Limb (tissue), 2 donors: ENCODE data around the gene SSBP1.
A peak's percentile ranks its signal among the peaks of the same experiment; 100 is the strongest.
"Not testable (repeated sequence)": the region's sequence is repeated elsewhere in the genome, so short reads cannot be mapped to it uniquely, and the experiment has no call there.

ENCODE experiments used
- DNase-seq, 2 donors: peaks; one replicate each; pipeline ENCODE4 v3.0.0-alpha.2; 2016; ENCODE audit errors: extremely low spot score in 2 of 2

The SSBP1 gene

GRCh38 chr7:141737836-141738591, at the start of gene SSBP1:
Gene SSBP1 (plus strand): TSS chr7:141738358. CDS start chr7:141739167, 809 bp downstream.
- peak; percentile 94 to 97 for DNase-seq

- not testable (repeated sequence) for DNase-seq
Observed at GRCh38 chr7:141689072-141689825, 48.9 kb upstream of the SSBP1 start.

GRCh38 chr7:141691540-141691939, 46.6 kb upstream of the SSBP1 start:
- no peak for DNase-seq

- DNase-seq = no peak
Observed at GRCh38 chr7:141691961-141692360, 46.2 kb upstream of the SSBP1 start.

- no peak for DNase-seq
Observed at GRCh38 chr7:141693082-141693481, 45.1 kb upstream of the SSBP1 start.

- no peak for DNase-seq
Observed at GRCh38 chr7:141695803-141696289, 42.3 kb upstream of the SSBP1 start.

GRCh38 chr7:141696348-141696747, 41.8 kb upstream of the SSBP1 start:
- no peak for DNase-seq

GRCh38 chr7:141697211-141697871, 40.8 kb upstream of the SSBP1 start:
- DNase-seq = no peak

GRCh38 chr7:141698247-141699015, 39.7 kb upstream of the SSBP1 start:
- DNase-seq = no peak

GRCh38 chr7:141699860-141700259, 38.3 kb upstream of the SSBP1 start:
- DNase-seq = no peak

- DNase-seq = no peak
Observed at GRCh38 chr7:141700296-141700847, 37.8 kb upstream of the SSBP1 start.

GRCh38 chr7:141700848-141701371, 37.2 kb upstream of the SSBP1 start:
- no peak for DNase-seq

GRCh38 chr7:141701489-141702046, 36.6 kb upstream of the SSBP1 start:
- DNase-seq = peak; percentile 22 to 70

- DNase-seq = peak; percentile 24 to 77
Observed at GRCh38 chr7:141702047-141702567, 36.1 kb upstream of the SSBP1 start, which contains the start of gene DENND11. Gene DENND11 (minus strand): TSS chr7:141702166. CDS start chr7:141702153, 13 bp downstream.

GRCh38 chr7:141702892-141703291, 35.3 kb upstream of the SSBP1 start:
- no peak for DNase-seq

- DNase-seq = no peak
Observed at GRCh38 chr7:141704112-141704511, 34.0 kb upstream of the SSBP1 start.

GRCh38 chr7:141704741-141705140, 33.4 kb upstream of the SSBP1 start:
- no peak for DNase-seq

GRCh38 chr7:141706239-141707064, 31.7 kb upstream of the SSBP1 start:
- DNase-seq = no peak

- no peak for DNase-seq
Observed at GRCh38 chr7:141708351-141708750, 29.8 kb upstream of the SSBP1 start, which contains the start of gene WEE2. Gene WEE2 (plus strand): TSS chr7:141708353. CDS start chr7:141708759, 406 bp downstream.
